ENCODE results near the gene MLKL. TPM values are rescaled to one million over a fixed set of nuclear protein-coding genes. Genes with fewer than 3 reads are reported as not detected.

Gene MLKL
- total and polyA plus RNA-seq, 12 donors, result 1.7 to 11.1 (median 3.9) TPM

- Histone ChIP-seq H3K9me3 (no peaks in the 10 kb centered on the region), H3K4me1 (no peaks in the 10 kb centered on the region), H3K27ac (no peak overlapping the region), H3K36me3 (no peaks in the 10 kb centered on the region), H3K27me3 (no peaks in the 10 kb centered on the region), H3K4me3 (no peak overlapping the region)
- DNase-seq, result no peak
- 89% methylated on average over 12 of the region's 12 CpGs for WGBS, 2 donors
- TF ChIP-seq, protein P1, sequence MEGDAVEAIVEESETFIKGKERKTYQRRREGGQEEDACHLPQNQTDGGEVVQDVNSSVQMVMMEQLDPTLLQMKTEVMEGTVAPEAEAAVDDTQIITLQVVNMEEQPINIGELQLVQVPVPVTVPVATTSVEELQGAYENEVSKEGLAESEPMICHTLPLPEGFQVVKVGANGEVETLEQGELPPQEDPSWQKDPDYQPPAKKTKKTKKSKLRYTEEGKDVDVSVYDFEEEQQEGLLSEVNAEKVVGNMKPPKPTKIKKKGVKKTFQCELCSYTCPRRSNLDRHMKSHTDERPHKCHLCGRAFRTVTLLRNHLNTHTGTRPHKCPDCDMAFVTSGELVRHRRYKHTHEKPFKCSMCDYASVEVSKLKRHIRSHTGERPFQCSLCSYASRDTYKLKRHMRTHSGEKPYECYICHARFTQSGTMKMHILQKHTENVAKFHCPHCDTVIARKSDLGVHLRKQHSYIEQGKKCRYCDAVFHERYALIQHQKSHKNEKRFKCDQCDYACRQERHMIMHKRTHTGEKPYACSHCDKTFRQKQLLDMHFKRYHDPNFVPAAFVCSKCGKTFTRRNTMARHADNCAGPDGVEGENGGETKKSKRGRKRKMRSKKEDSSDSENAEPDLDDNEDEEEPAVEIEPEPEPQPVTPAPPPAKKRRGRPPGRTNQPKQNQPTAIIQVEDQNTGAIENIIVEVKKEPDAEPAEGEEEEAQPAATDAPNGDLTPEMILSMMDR (IDR thresholded peaks at IDR 0.05), result no peak
- ATAC-seq, result no peak
- intact Hi-C loops (cut with DNase I), result loop anchor here in 3 of 10 donors (5.0 kb wide), 1 partner anchor 150 kb away; no protein-coding TSS in a partner anchor
Measured at GRCh38 chr16:74711938-74712337, 11.3 kb upstream of the MLKL start.

- no peaks in the 10 kb centered on the region for H3K9me3 ChIP-seq
- H3K36me3 ChIP-seq, result no peaks in the 10 kb centered on the region
- WGBS, 2 donors, result 93 to 96% methylated on average over 8 of the region's 8 CpGs
- no peak overlapping the region for H3K4me3 ChIP-seq
- no peak for DNase-seq
- intact Hi-C loops (cut with DNase I), result loop anchor here in 3 of 10 donors (5.0 kb wide), 1 partner anchor 152 kb away; no protein-coding TSS in a partner anchor
- no peak overlapping the region for H3K27ac ChIP-seq
- H3K4me1 ChIP-seq, result no peaks in the 10 kb centered on the region
- ATAC-seq, result no peak
- TF ChIP-seq, protein P1 (IDR thresholded peaks at IDR 0.05), result no peak
- no peaks in the 10 kb centered on the region for H3K27me3 ChIP-seq
Measured at GRCh38 chr16:74710401-74710800, 9.7 kb upstream of the MLKL start.

GRCh38 chr16:74709441-74709877 lies 8.8 kb upstream of the MLKL start:
- intact Hi-C loops (cut with DNase I), result loop anchor here in 8 of 10 donors (1.0 to 10.0 kb wide), 6 partner anchors 153 to 425 kb away; partner anchors contain the start of gene LDHD (in 1 of the 8)
- no peaks in the 10 kb centered on the region for H3K9me3 ChIP-seq
- no peaks in the 10 kb centered on the region for H3K27me3 ChIP-seq
- H3K4me3 ChIP-seq, result no peak overlapping the region
- peak; percentile 74 to 93 (median 88) for ATAC-seq
- no peaks in the 10 kb centered on the region for H3K4me1 ChIP-seq
- peak; percentile 72 to 80 for DNase-seq
- no peak overlapping the region for H3K27ac ChIP-seq
- TF ChIP-seq, protein P1 (IDR thresholded peaks at IDR 0.05), result peak; percentile 87 to 100 (median 95)
- no peaks in the 10 kb centered on the region for H3K36me3 ChIP-seq
- 0 to 2% methylated on average over 6 of the region's 6 CpGs for WGBS, 2 donors

GRCh38 chr16:74700116-74700437 lies 585 bp downstream of the MLKL start:
- intact Hi-C loops (cut with DNase I), result loop anchor here in 2 of 10 donors (10.0 kb wide), 2 partner anchors 415 to 435 kb away; partner anchors contain the start of gene LDHD (in 1 of the 2)
- H3K36me3 ChIP-seq, result peaks cover 0 to 17% (median 0%) of the 10 kb centered on the region in 9 donors
- 1 to 2% methylated on average over 16 of the region's 16 CpGs for WGBS, 2 donors
- peaks cover 0 to 56% (median 18%) of the 10 kb centered on the region in 9 donors for H3K4me1 ChIP-seq
- DNase-seq (peak; percentile 17 to 22), ATAC-seq (peak in 7 of 8 donors; percentile 29 to 70 (median 59))
- peak overlapping the region; percentile 75 to 95 (median 86) for H3K27ac ChIP-seq
- H3K27me3 ChIP-seq, result no peaks in the 10 kb centered on the region
- H3K9me3 ChIP-seq, result no peaks in the 10 kb centered on the region
- TF ChIP-seq, protein P1 (IDR thresholded peaks at IDR 0.05), result no peak
- H3K4me3 ChIP-seq, result peak overlapping the region; percentile 63 to 89 (median 75)

Data from heart right ventricle (tissue), 16 donors.